Tibial nerve (tissue), 4 donors: Measurements from ENCODE around the gene CXCR6. TPM values are rescaled to one million over a fixed set of nuclear protein-coding genes. Genes with fewer than 3 reads are reported as not detected.

Source experiments
- DNase-seq, 2 donors: peaks; one replicate each; pipeline ENCODE4 v3.0.0-alpha.2; 2019; ENCODE audit warnings: low spot score in 2 of 2
- H3K27ac ChIP-seq, 4 donors: fragments of 200-600 bp; sonication (generic) in 3 of 4; one replicate each; pipeline ENCODE4 v1.5.1; 2017 to 2019; ENCODE audit warnings: mild to moderate bottlenecking in 1 of 4
- H3K27me3 ChIP-seq, 2 donors: fragments of 200-600 bp; sonication (generic) in 1 of 2; one replicate each; pipeline versions ENCODE4 v1.5.1 to v1.6.0; 2017 to 2019
- H3K36me3 ChIP-seq, 3 donors: fragments of 200-600 bp; sonication (generic); one replicate each; pipeline ENCODE4 v1.5.1; 2018 to 2019
- H3K4me1 ChIP-seq, 4 donors: fragments of 200-600 bp; sonication (generic) in 3 of 4; one replicate each; pipeline ENCODE4 v1.5.1; 2017 to 2019
- H3K4me3 ChIP-seq, 4 donors: fragments of 200-600 bp; sonication (generic) in 3 of 4; one replicate each; pipeline ENCODE4 v1.5.1; 2017 to 2019; ENCODE audit warnings: mild to moderate bottlenecking in 1 of 4, moderate library complexity in 1 of 4
- H3K9me3 ChIP-seq, 4 donors: fragments of 200-600 bp; sonication (generic) in 3 of 4; one replicate each; pipeline ENCODE4 v1.5.1; 2017 to 2019
- CTCF ChIP-seq, 5 experiments: fragments of 200-600 bp in 3 of 5; fragments of 450-650 bp in 2 of 5; sonication (generic) in 3 of 5; IDR thresholded peaks; one replicate each; pipeline ENCODE4 v1.5.1; 2016 to 2019; ENCODE audit warnings: antibody characterized with exemption in 5 of 5, mild to moderate bottlenecking in 3 of 5, moderate library complexity in 2 of 5
- EP300 ChIP-seq, 2 donors: sonication (generic); formaldehyde crosslinking; IDR thresholded peaks; one replicate each; pipeline ENCODE4 v1.6.1; 2017; ENCODE audit warnings: antibody characterized with exemption in 2 of 2, mild to moderate bottlenecking in 1 of 2
- POLR2A ChIP-seq, 2 donors: fragments of 450-650 bp; IDR thresholded peaks; one replicate each; pipeline ENCODE4 v1.6.1; 2017; ENCODE audit warnings: antibody characterized with exemption in 2 of 2, mild to moderate bottlenecking in 2 of 2, moderate library complexity in 2 of 2
- WGBS, 2 donors: methylation state at CpG; one replicate each; pipeline ENCODE4 v1.1.5; 2018; 5-methylcytosine and 5-hydroxymethylcytosine counted together
- total RNA-seq, 4 donors: library from RNA; depleted of rRNA; stranded (reverse); fragments of >200 nt; gene quantifications; one replicate each; pipeline ENCODE4 v1.1.0, GENCODE V29; 2016

CXCR6 gene
- total RNA-seq, 4 donors from 2014 or later, result 0.87 to 2.7 (median 2.1) TPM; not detected in 1

GRCh38 chr3:45964139-45964538 lies 20.9 kb downstream of the CXCR6 start:
- H3K4me1 ChIP-seq, result no peaks in the 10 kb centered on the region
- TF ChIP-seq POLR2A (IDR thresholded peaks at IDR 0.05), result no peak
- TF ChIP-seq EP300 (IDR thresholded peaks at IDR 0.05), result no peak
- no peak for TF ChIP-seq CTCF (IDR thresholded peaks at IDR 0.05)
- no peaks in the 10 kb centered on the region for H3K27me3 ChIP-seq
- H3K4me3 ChIP-seq, result no peak overlapping the region
- peaks cover 3 to 100% (median 58%) of the 10 kb centered on the region in 3 donors for H3K36me3 ChIP-seq
- H3K9me3 ChIP-seq, result no peaks in the 10 kb centered on the region
- WGBS, 2 donors, result 87 to 94% methylated on average over 8 of the region's 8 CpGs
- DNase-seq, result no peak
- no peak overlapping the region for H3K27ac ChIP-seq

- Histone ChIP-seq H3K9me3 (no peaks in the 10 kb centered on the region), H3K4me3 (no peak overlapping the region), H3K4me1 (no peaks in the 10 kb centered on the region), H3K27me3 (no peaks in the 10 kb centered on the region), H3K36me3 (peaks cover 3 to 100% (median 60%) of the 10 kb centered on the region in 3 donors), H3K27ac (no peak overlapping the region)
- DNase-seq, result no peak
- TF ChIP-seq EP300 (IDR thresholded peaks at IDR 0.05), result no peak
- no peak for TF ChIP-seq CTCF (IDR thresholded peaks at IDR 0.05)
- TF ChIP-seq POLR2A (IDR thresholded peaks at IDR 0.05), result no peak
- WGBS, 2 donors, result 92 to 95% methylated on average over 4 of the region's 4 CpGs
Observed at GRCh38 chr3:45965253-45965652, 22.0 kb downstream of the CXCR6 start.

DNA sequence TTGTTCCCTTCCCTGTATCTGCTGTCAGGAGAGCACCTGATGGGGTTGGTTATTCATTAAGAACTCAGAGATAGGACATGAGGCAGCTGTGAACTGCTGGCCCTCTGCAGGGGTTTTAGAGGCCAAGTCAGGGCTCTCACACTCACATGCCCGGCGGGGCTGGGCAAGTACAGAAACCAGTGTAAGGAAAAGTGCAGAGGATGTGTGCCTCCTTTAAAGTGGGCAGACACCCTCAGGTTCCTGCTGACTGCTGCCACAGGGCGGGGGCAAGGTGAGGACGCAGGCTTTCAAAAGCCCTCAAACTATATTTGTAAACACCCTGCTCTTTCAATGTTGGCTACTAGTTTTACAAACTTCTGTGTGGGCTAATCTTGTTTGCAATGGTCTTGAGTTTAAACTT lies 22.4 kb downstream of the CXCR6 start:
- Histone ChIP-seq H3K36me3 (peaks cover 3 to 100% (median 56%) of the 10 kb centered on the region in 3 donors), H3K9me3 (no peaks in the 10 kb centered on the region), H3K4me1 (no peaks in the 10 kb centered on the region), H3K27me3 (no peaks in the 10 kb centered on the region), H3K4me3 (no peak overlapping the region), H3K27ac (no peak overlapping the region)
- TF ChIP-seq POLR2A (IDR thresholded peaks at IDR 0.05) (no peak), EP300 (IDR thresholded peaks at IDR 0.05) (no peak), CTCF (IDR thresholded peaks at IDR 0.05) (no peak)
- DNase-seq, result no peak
- 90 to 95% methylated on average over 4 of the region's 4 CpGs for WGBS, 2 donors

- Histone ChIP-seq H3K9me3 (no peaks in the 10 kb centered on the region), H3K4me3 (no peak overlapping the region), H3K27me3 (no peaks in the 10 kb centered on the region), H3K4me1 (no peaks in the 10 kb centered on the region), H3K36me3 (peaks cover 3 to 100% (median 53%) of the 10 kb centered on the region in 3 donors), H3K27ac (no peak overlapping the region)
- TF ChIP-seq POLR2A (IDR thresholded peaks at IDR 0.05) (no peak), EP300 (IDR thresholded peaks at IDR 0.05) (no peak), CTCF (IDR thresholded peaks at IDR 0.05) (no peak)
- WGBS, 2 donors, result 86 to 90% methylated on average over 17 of the region's 17 CpGs
- no peak for DNase-seq
Observed at GRCh38 chr3:45966371-45966791, 23.1 kb downstream of the CXCR6 start.

- 78 to 83% methylated on average over 15 to 16 of the region's 16 CpGs for WGBS, 2 donors
- H3K4me1 ChIP-seq, result no peaks in the 10 kb centered on the region
- no peaks in the 10 kb centered on the region for H3K27me3 ChIP-seq
- H3K9me3 ChIP-seq, result no peaks in the 10 kb centered on the region
- peaks cover 3 to 98% (median 51%) of the 10 kb centered on the region in 3 donors for H3K36me3 ChIP-seq
- no peak overlapping the region for H3K4me3 ChIP-seq
- H3K27ac ChIP-seq, result no peak overlapping the region
- TF ChIP-seq EP300 (IDR thresholded peaks at IDR 0.05) (no peak), POLR2A (IDR thresholded peaks at IDR 0.05) (no peak), CTCF (IDR thresholded peaks at IDR 0.05) (no peak)
- DNase-seq, result no peak
Observed at GRCh38 chr3:45966950-45967640, 23.8 kb downstream of the CXCR6 start.
